ENCODE measurements around the gene SPARC.

Gene SPARC

DNA sequence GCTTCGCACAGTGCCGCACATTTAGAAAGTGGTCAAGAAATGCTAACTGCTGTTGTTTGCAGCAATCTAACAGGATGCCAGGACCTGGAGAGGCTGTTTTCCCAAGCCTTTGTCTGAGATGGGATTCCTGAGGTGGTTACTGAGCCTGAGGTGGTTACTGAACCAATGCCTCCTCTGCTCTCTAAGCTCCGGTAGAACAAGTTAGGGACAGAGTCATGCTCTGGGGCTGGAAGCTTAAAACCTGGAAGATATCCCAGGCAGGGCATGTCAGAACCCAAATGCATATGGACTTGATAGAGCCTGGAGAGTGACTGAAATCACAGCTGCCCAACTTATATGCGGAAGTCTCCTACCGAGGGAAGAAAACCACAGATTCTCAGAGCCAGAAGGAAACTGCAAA is 49.0 kb downstream of the SPARC start:
- no peaks in the 10 kb centered on the region for H3K36me3 ChIP-seq (ENCODE audit: control insufficient read depth, insufficient read depth, low read length)
- no peak overlapping the region for H3K4me3 ChIP-seq (ENCODE audit: low read length)
- no peak overlapping the region for H3K27ac ChIP-seq (ENCODE audit: low read depth, low read length)
- H3K4me1 ChIP-seq (ENCODE audit: control insufficient read depth, insufficient read depth, low read length): no peaks in the 10 kb centered on the region
- H3K27me3 ChIP-seq (ENCODE audit: control insufficient read depth, insufficient read depth, low read length): no peaks in the 10 kb centered on the region
- no peak overlapping the region for H3K9ac ChIP-seq (ENCODE audit: low read length)

DNA sequence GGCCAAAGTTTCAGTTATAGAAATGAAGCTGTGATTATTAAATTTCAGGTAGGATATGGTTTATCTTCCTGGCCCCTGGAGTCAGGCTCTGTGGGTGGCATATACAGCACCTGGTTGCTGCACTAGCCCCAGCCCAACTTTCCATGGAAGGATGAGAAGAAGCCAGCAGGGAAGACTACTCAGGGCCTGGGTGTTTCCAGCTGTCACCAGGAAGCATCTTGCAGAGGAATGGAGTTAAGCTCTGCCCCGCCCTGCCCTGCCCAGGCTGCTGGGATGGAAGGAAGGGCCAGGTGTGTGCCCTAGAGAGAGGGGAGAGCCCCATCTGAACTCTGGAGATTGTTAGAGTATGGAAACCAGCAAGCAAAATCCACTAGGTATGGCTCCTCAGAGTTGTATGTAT is 52.8 kb downstream of the SPARC start:
- Histone ChIP-seq H3K27ac (ENCODE audit: low read depth, low read length) (no peak overlapping the region), H3K27me3 (ENCODE audit: control insufficient read depth, insufficient read depth, low read length) (no peaks in the 10 kb centered on the region), H3K36me3 (ENCODE audit: control insufficient read depth, insufficient read depth, low read length) (no peaks in the 10 kb centered on the region), H3K4me1 (ENCODE audit: control insufficient read depth, insufficient read depth, low read length) (no peaks in the 10 kb centered on the region), H3K9ac (ENCODE audit: low read length) (no peak overlapping the region), H3K4me3 (ENCODE audit: low read length) (no peak overlapping the region)

DNA sequence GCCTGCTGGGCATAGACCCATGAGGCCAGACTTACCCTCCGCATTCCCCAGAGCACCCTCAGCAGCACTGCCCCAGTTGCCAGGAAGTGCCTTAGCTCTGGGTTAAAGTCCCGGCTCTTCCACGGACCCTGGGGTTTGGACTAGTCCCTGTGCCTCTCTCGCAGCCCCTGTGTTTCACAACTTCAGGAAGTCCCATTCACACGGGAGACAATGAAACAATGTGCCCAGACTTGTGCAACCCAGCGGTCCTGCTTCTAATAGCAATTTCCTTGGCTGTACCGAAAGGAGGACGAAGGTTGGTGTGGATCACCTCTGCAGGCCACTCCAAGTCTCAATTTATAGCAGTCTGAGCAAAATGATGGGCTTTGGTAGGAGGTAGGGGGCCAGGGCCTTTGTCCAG is 53.8 kb downstream of the SPARC start:
- H3K4me1 ChIP-seq (ENCODE audit: control insufficient read depth, insufficient read depth, low read length): no peaks in the 10 kb centered on the region
- H3K27me3 ChIP-seq (ENCODE audit: control insufficient read depth, insufficient read depth, low read length): no peaks in the 10 kb centered on the region
- H3K27ac ChIP-seq (ENCODE audit: low read depth, low read length): no peak overlapping the region
- H3K36me3 ChIP-seq (ENCODE audit: control insufficient read depth, insufficient read depth, low read length): no peaks in the 10 kb centered on the region
- H3K9ac ChIP-seq (ENCODE audit: low read length): no peak overlapping the region
- no peak overlapping the region for H3K4me3 ChIP-seq (ENCODE audit: low read length)

DNA sequence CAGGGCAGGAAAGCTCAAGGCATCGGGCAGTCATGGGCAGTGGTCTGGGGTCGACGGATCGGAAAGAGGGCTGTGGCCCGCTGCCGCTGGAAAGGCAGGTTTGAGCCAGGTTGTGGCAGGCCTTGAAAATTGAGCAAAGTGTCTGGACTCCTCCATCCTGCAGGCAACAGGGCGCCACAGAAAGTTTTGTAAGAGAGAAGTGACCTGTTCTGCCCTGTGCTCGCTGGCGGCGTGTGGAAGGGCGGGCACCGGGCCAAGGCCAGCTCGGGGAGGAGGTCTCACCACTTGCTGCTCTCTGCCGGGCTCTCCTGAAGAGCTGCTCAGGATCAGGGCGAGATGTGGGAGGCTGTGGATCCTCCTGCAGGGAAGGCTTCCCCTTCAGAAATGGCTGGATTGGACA is 54.2 kb downstream of the SPARC start:
- Histone ChIP-seq H3K36me3 (ENCODE audit: control insufficient read depth, insufficient read depth, low read length) (no peaks in the 10 kb centered on the region), H3K4me1 (ENCODE audit: control insufficient read depth, insufficient read depth, low read length) (no peaks in the 10 kb centered on the region), H3K27ac (ENCODE audit: low read depth, low read length) (no peak overlapping the region), H3K27me3 (ENCODE audit: control insufficient read depth, insufficient read depth, low read length) (no peaks in the 10 kb centered on the region), H3K4me3 (ENCODE audit: low read length) (no peak overlapping the region), H3K9ac (ENCODE audit: low read length) (no peak overlapping the region)

DNA sequence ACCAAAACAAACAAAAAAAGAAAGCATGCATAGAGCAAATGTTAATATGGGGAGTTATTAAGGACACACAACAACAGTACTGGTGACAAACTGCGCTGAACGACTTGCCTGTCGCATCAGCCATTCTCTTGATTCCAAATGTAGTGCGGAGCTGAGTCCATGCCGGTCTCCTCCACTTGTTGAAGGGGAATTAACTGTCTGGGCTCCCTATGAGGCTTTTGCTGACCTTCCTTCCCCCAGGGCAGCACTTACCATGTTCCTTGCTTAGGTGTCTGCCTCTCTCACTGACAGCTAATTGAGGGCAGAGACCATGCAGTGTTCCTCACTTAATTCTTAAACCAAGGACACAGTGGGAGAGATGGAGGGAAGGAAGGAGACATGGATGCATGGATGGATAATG is 54.8 kb downstream of the SPARC start:
- Histone ChIP-seq H3K9ac (ENCODE audit: low read length) (no peak overlapping the region), H3K27me3 (ENCODE audit: control insufficient read depth, insufficient read depth, low read length) (no peaks in the 10 kb centered on the region), H3K27ac (ENCODE audit: low read depth, low read length) (no peak overlapping the region), H3K4me3 (ENCODE audit: low read length) (no peak overlapping the region), H3K36me3 (ENCODE audit: control insufficient read depth, insufficient read depth, low read length) (no peaks in the 10 kb centered on the region), H3K4me1 (ENCODE audit: control insufficient read depth, insufficient read depth, low read length) (no peaks in the 10 kb centered on the region)

DNA sequence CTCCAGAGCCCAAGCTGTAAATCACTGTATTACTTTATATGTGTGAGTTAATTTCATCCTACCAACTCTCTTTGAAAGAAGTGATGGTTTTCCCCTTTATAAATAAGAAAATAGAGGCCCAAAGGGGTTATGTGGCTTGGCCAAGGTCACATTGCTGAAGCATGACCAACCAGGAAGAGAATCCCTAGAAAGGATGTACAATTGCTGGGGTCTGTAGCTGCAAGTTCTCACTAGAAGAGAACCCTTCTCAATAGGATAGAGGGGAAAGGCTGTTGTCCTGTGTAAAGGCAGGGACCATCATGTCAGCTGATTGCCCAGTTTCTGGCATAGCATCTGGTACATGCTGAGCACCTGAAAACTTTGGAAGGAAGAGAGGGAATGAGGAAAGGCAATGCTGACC is 56.6 kb downstream of the SPARC start:
- no peaks in the 10 kb centered on the region for H3K4me1 ChIP-seq (ENCODE audit: control insufficient read depth, insufficient read depth, low read length)
- H3K27ac ChIP-seq (ENCODE audit: low read depth, low read length): no peak overlapping the region
- H3K36me3 ChIP-seq (ENCODE audit: control insufficient read depth, insufficient read depth, low read length): no peaks in the 10 kb centered on the region
- H3K27me3 ChIP-seq (ENCODE audit: control insufficient read depth, insufficient read depth, low read length): no peaks in the 10 kb centered on the region
- H3K4me3 ChIP-seq (ENCODE audit: low read length): no peak overlapping the region
- no peak overlapping the region for H3K9ac ChIP-seq (ENCODE audit: low read length)

DNA sequence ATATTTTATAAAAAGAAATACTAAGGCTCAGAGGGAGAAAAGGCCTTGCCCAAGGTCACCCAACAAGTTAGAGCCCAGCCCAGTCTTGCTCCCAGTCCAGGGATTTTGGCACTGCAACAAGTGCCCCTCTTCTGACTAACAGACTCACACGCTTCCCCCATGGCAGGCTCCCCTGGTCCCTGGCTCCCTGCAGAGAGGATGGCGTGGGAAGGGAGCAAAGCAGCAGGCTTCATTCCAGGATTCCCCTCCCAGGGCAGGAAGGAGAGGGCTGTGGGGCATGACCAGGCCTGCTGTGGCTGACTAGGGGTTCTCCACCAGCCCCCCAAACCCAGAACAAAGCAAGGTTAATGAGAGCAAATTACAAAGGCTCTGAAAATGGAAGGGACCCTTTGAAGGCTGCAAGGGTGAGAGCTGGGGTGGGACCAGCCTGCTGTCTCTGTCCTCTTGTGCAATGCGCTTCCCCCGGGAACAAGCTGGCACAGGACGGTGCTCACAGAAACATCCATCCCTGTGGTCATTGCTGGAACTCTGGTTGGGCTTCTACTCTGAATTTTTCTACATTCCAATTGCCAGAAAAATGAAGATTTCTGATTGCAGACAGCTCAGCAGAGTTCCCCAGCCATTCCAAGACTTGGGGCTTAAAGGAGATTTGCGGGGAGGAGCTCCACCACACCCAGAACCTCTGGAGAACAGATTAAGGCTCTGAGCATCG is 58.4 kb downstream of the SPARC start:
- H3K36me3 ChIP-seq (ENCODE audit: control insufficient read depth, insufficient read depth, low read length): no peaks in the 10 kb centered on the region
- no peak overlapping the region for H3K4me3 ChIP-seq (ENCODE audit: low read length)
- H3K9ac ChIP-seq (ENCODE audit: low read length): no peak overlapping the region
- no peaks in the 10 kb centered on the region for H3K4me1 ChIP-seq (ENCODE audit: control insufficient read depth, insufficient read depth, low read length)
- no peak overlapping the region for H3K27ac ChIP-seq (ENCODE audit: low read depth, low read length)
- H3K27me3 ChIP-seq (ENCODE audit: control insufficient read depth, insufficient read depth, low read length): no peaks in the 10 kb centered on the region

DNA sequence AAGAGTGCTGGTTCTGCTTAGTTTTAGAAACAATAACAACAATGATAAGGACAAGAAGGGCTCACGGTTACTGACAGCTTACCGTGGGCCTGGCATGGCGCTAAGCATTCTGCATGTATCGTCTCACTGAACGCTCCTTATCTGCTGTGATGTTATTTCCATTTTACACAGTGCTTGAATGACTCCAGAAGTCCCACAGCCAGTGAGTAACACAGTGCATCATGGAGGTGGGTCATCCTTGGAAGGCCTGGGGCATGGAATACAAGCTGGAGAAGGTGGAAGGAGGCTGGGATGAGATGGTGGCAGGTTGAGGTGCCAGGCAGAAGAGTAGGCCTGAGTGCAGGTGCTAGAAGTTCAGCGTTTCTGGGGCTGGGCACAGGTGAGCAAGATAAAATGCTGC is 59.1 kb downstream of the SPARC start:
- Histone ChIP-seq H3K9ac (ENCODE audit: low read length) (no peak overlapping the region), H3K4me1 (ENCODE audit: control insufficient read depth, insufficient read depth, low read length) (no peaks in the 10 kb centered on the region), H3K36me3 (ENCODE audit: control insufficient read depth, insufficient read depth, low read length) (no peaks in the 10 kb centered on the region), H3K4me3 (ENCODE audit: low read length) (no peak overlapping the region), H3K27ac (ENCODE audit: low read depth, low read length) (no peak overlapping the region), H3K27me3 (ENCODE audit: control insufficient read depth, insufficient read depth, low read length) (no peaks in the 10 kb centered on the region)

DNA sequence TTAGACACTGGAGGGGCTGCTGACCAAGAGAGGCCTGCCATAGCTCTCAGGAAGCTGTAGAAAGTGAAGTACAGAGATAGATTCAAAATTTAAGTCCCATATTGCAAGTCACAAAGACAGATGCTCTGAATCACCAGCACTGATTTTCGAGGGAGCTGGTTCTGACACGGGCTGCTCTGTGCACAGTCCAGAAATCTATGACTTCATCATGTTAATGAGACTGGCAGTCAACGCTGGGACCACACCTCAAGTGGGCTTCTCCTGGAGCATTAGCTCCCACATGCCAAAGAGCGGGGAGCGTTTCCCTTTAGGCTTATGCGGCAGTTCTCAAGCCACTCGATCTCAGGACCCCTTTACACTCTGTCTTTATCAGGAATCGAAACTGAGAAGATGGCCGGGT is 61.4 kb downstream of the SPARC start:
- Histone ChIP-seq H3K27ac (ENCODE audit: low read depth, low read length) (no peak overlapping the region), H3K27me3 (ENCODE audit: control insufficient read depth, insufficient read depth, low read length) (no peaks in the 10 kb centered on the region), H3K4me3 (ENCODE audit: low read length) (no peak overlapping the region)

DNA sequence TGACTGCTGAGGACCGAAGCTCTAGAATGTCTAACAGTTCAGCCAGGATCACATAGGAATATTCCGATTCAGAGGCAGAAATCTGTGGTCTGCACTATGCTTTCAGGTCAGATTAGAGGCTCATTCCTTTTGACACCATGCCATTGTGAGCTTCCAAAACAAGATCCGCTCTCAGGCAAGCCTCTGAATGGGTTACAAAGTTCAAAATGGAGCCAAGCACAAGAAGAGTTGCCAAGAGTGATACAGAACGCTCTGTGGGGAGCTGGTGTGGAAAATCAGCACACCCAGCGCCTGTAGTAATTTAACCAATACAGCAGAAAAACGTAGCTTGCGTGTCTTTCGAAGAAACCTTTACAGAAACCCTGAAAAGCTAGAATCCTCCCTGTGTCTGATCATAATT is 62.2 kb downstream of the SPARC start:
- Histone ChIP-seq H3K36me3 (ENCODE audit: control insufficient read depth, insufficient read depth, low read length) (no peaks in the 10 kb centered on the region), H3K4me3 (ENCODE audit: low read length) (no peak overlapping the region), H3K27me3 (ENCODE audit: control insufficient read depth, insufficient read depth, low read length) (no peaks in the 10 kb centered on the region), H3K4me1 (ENCODE audit: control insufficient read depth, insufficient read depth, low read length) (no peaks in the 10 kb centered on the region), H3K9ac (ENCODE audit: low read length) (no peak overlapping the region), H3K27ac (ENCODE audit: low read depth, low read length) (no peak overlapping the region)

More for the DNA sequence above, 61.4 kb downstream of the SPARC start:
- no peak overlapping the region for H3K9ac ChIP-seq (ENCODE audit: low read length)
- H3K36me3 ChIP-seq (ENCODE audit: control insufficient read depth, insufficient read depth, low read length): no peaks in the 10 kb centered on the region
- no peaks in the 10 kb centered on the region for H3K4me1 ChIP-seq (ENCODE audit: control insufficient read depth, insufficient read depth, low read length)

DNA sequence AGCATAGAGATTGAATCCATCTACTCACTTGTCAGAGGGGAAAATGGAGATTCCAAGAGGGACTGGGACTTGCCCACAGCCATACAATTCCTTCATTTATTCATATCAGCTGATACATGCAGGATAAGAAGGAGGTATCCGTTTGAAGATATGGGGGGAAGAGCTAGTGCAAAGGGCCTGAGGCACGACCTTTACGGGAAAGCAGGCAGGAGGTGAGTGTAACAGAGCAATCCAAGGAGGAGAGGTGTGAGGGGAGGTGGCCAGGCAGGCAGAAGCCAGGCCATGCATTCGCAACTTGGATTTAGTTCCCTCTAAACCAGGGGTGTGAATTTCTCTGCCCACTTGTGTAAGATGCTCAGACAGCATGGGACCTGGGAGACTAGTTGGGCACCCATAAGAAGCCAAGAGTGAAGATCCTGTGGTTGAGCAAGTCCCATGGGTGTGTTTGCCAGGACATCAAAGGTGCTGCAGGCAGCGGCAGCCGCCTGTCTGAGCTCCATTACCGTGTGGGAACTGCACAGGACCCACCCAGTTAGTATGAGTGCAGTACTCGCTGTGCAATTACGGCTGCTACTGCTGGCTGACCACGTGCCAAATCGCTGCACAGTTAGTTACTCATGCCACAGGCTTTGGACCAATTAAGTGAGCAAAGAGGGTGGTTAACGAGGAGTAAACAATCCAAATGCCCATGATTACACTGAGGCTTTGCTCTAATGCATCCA is 64.2 kb downstream of the SPARC start:
- Histone ChIP-seq H3K4me3 (ENCODE audit: low read length) (no peak overlapping the region), H3K9ac (ENCODE audit: low read length) (no peak overlapping the region), H3K36me3 (ENCODE audit: control insufficient read depth, insufficient read depth, low read length) (no peaks in the 10 kb centered on the region), H3K27me3 (ENCODE audit: control insufficient read depth, insufficient read depth, low read length) (no peaks in the 10 kb centered on the region), H3K27ac (ENCODE audit: low read depth, low read length) (no peak overlapping the region), H3K4me1 (ENCODE audit: control insufficient read depth, insufficient read depth, low read length) (no peaks in the 10 kb centered on the region)

DNA sequence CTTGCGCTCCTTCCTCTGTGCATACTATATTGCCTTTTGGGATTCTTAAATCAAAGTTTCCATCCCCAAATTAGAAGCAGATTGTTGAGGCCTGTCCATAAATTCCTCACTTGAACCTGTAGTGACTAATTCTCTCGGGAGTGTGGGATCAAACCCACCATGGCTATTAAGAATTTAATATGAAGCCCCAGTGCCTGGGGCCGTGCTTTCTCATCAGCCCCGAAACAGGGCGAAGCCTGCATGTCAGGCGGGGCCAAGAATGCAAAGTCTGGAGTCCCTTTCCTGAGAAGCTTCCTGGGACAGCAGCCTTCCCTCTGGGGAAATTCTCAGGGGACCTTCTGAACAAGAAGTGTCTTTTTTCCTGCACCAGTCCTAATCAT is 66.3 kb downstream of the SPARC start:
- Histone ChIP-seq H3K27me3 (ENCODE audit: control insufficient read depth, insufficient read depth, low read length) (peaks cover under 1% of the 10 kb centered on the region), H3K36me3 (ENCODE audit: control insufficient read depth, insufficient read depth, low read length) (no peaks in the 10 kb centered on the region), H3K4me3 (ENCODE audit: low read length) (no peak overlapping the region), H3K27ac (ENCODE audit: low read depth, low read length) (no peak overlapping the region), H3K4me1 (ENCODE audit: control insufficient read depth, insufficient read depth, low read length) (no peaks in the 10 kb centered on the region), H3K9ac (ENCODE audit: low read length) (no peak overlapping the region)

Measured in rectal smooth muscle tissue (tissue), 1 donor.